WERI-Rb-1 (cell line): Measurements from ENCODE around the gene CTSL.

Experiments used
- DNase-seq: peaks from one replicate; pipeline ENCODE4 v3.0.0-alpha.2; 2020
- H3K27ac ChIP-seq: fragments of 250-450 bp; sonication (Bioruptor Pico); 2 replicates; pipeline ENCODE4 v1.5.1; 2020; ENCODE audit warnings: mild to moderate bottlenecking, moderate library complexity
- H3K27me3 ChIP-seq: fragments of 250-450 bp; sonication (Bioruptor Pico); 2 replicates; pipeline ENCODE4 v1.5.1; 2021; ENCODE audit warnings: mild to moderate bottlenecking, low read depth, moderate library complexity; ENCODE audit not compliant: insufficient read depth, severe bottlenecking
- H3K36me3 ChIP-seq: fragments of 250-450 bp; sonication (Bioruptor Pico); 2 replicates; pipeline ENCODE4 v1.5.1; 2020; ENCODE audit warnings: mild to moderate bottlenecking, moderate library complexity
- H3K4me3 ChIP-seq: 2 replicates; pipeline ENCODE4 v1.5.1; 2011; ENCODE audit warnings: low read depth, mild to moderate bottlenecking, control low read depth, low read length
- H3K9me3 ChIP-seq: fragments of 250-450 bp; sonication (Bioruptor Pico); 2 replicates; pipeline ENCODE4 v1.5.1; 2021; ENCODE audit warnings: mild to moderate bottlenecking, moderate library complexity; ENCODE audit not compliant: severe bottlenecking
- TF ChIP-seq, protein P1 (sequence below): IDR thresholded peaks from 2 replicates; pipeline ENCODE4 v1.5.1; 2011; ENCODE audit warnings: low read depth, mild to moderate bottlenecking, control low read depth, inconsistent platforms, low read length

Gene CTSL

DNA sequence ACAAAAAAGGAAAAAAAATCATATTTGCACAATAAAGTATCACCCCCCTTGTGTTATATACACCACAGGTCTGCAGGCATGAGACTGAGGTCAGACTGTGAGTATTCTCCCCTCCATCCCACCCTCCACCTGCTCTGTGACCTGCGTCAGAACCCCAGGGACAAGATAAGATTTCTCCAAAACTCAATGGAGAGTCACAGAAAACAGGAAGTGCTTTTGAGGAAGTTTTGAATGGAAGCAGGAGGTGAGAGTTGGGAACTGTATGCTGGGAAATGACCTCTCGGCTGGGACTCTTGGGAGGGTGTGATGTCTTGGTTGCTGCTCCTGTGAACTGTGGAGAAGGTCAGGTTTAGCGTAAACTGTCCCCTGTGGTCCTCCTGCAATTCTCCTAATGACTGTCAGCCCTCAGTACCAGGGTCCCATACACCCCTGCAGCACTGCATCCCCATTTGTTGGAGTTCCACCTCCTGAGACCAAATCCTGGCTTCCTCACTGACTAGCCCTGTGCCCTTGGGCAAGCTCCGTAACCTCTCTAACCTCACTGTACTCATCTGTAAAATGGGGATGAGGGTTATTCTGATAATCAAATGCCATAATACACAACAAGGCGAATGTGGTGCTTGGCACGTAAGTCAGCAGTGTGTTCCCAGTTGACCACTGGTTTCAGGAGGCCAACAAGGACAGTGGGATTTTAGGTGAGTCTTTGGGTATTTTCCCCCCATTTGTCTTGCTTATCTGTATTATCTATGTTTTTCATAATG, 6.9 kb upstream of the CTSL start:
- no peaks in the 10 kb centered on the region for H3K9me3 ChIP-seq
- H3K27me3 ChIP-seq, result no peaks in the 10 kb centered on the region
- no peaks in the 10 kb centered on the region for H3K36me3 ChIP-seq
- no peak overlapping the region for H3K27ac ChIP-seq
- DNase-seq, result no peak
- no peak overlapping the region for H3K4me3 ChIP-seq
- TF ChIP-seq, protein P1, sequence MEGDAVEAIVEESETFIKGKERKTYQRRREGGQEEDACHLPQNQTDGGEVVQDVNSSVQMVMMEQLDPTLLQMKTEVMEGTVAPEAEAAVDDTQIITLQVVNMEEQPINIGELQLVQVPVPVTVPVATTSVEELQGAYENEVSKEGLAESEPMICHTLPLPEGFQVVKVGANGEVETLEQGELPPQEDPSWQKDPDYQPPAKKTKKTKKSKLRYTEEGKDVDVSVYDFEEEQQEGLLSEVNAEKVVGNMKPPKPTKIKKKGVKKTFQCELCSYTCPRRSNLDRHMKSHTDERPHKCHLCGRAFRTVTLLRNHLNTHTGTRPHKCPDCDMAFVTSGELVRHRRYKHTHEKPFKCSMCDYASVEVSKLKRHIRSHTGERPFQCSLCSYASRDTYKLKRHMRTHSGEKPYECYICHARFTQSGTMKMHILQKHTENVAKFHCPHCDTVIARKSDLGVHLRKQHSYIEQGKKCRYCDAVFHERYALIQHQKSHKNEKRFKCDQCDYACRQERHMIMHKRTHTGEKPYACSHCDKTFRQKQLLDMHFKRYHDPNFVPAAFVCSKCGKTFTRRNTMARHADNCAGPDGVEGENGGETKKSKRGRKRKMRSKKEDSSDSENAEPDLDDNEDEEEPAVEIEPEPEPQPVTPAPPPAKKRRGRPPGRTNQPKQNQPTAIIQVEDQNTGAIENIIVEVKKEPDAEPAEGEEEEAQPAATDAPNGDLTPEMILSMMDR, result no peak

DNA sequence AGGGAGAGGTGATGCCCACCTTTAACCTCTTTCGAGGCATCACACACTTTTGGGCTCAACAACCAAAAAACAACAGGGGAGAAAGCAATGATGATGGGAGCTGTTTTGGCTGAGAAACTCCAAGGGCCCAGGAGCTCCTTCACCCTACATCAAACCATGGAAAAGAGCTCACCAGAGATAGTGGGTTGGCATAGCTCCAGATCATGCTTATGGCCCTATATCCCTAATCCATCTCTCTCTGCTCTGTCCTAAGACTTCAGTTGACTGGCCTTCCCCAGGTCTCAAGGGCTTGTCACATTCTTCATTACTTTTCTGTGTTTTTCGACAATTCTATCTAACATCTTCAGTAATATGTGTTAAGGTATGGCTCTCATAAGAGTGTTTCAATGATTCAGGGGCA, 5.7 kb upstream of the CTSL start:
- Histone ChIP-seq H3K4me3 (no peak overlapping the region), H3K27ac (no peak overlapping the region)
- DNase-seq, result no peak

DNA sequence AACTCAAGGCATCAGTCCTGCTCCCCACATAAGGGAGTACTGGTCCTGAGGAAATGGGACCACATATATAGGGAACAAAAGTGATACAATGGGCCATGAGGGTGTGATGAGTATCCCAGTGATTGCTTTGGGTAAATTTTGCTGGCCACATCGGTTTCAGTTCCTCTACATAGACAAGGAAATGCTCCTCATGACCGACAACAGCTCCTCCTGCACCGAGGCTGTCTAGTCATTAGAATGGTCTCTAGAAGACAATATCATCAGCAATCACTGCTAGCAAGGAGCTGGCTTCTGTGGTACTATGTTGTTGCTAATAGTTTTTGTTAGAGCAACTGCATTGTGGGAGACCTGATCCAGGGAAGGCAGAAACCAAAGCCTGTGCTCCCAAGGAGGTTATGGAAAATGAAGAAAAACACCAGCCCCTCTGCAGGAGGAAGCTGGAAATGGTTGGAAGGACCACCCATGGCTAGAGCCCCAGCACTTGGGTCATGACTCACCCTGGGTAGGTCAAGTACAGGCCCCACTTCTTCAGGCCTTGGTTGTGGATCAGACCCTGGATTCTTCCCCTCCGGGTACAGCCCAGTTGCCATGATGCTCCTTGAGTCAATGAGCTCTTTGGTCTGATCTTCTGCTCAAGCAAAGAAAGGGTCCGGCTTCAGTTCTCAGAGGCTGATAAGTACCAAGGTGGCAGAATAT, 3.4 kb upstream of the CTSL start:
- no peak overlapping the region for H3K4me3 ChIP-seq
- TF ChIP-seq, protein P1, result no peak
- no peak for DNase-seq
- no peaks in the 10 kb centered on the region for H3K36me3 ChIP-seq
- H3K9me3 ChIP-seq, result no peaks in the 10 kb centered on the region
- no peaks in the 10 kb centered on the region for H3K27me3 ChIP-seq
- H3K27ac ChIP-seq, result no peak overlapping the region

More for the DNA sequence above, 5.7 kb upstream of the CTSL start:
- no peaks in the 10 kb centered on the region for H3K9me3 ChIP-seq
- no peaks in the 10 kb centered on the region for H3K27me3 ChIP-seq
- H3K36me3 ChIP-seq, result no peaks in the 10 kb centered on the region
- TF ChIP-seq, protein P1, result no peak

DNA sequence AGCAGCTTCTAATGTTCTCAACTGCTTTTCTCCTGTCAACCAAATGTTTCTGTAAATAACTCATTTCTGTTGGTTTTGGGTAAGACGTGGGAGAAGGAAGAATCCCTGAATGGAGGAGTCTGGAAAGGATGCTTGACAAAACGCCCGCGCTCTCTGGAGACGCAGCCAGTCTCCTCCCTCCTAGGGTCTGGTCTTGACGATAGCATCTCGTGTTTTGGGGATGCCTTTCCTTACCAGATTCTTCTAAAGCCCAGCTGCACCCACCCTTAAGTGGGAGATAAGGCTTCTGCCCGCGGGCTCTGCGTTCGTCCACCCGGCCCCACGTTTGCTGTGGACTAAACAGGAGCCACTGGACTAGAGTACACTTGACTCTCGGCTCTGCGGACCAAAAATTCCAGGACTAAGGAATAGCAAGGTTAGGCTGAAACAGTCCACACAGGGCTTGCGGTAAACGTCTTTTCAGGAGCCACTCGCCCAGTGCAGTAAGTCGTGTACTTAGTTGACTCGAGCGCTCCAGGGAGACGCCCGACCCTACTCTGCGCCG, 491 bp upstream of the CTSL start:
- no peak overlapping the region for H3K4me3 ChIP-seq
- H3K9me3 ChIP-seq, result no peaks in the 10 kb centered on the region
- H3K36me3 ChIP-seq, result no peaks in the 10 kb centered on the region
- H3K27me3 ChIP-seq, result no peaks in the 10 kb centered on the region
- H3K27ac ChIP-seq, result no peak overlapping the region
- TF ChIP-seq, protein P1, result no peak
- DNase-seq, result no peak

DNA sequence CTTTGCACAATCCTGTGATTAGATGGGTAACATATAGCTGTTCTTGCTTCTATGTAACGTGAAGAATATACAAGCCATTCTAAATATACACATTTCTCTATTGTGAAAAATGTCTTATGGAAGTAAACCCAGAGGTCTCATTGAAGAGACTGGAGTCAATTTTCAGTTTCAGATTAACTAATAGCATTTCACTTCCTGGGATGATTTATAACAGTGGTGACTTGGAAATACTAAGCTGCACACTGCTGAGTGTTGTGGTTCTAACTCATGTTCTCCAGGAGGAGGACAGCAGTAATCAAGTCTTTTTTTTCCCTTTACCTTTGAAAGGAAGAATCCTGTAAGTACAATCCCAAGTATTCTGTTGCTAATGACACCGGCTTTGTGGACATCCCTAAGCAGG, 3.3 kb downstream of the CTSL start:
- DNase-seq, result no peak
- Histone ChIP-seq H3K36me3 (no peaks in the 10 kb centered on the region), H3K9me3 (no peaks in the 10 kb centered on the region), H3K4me3 (no peak overlapping the region), H3K27me3 (no peaks in the 10 kb centered on the region), H3K27ac (no peak overlapping the region)
- TF ChIP-seq, protein P1, result no peak
